ENCODE measurements around the gene CD300LD.
"Not testable (repeated sequence)": the region's sequence is repeated elsewhere in the genome, so short reads cannot be mapped to it uniquely, and the experiment has no call there.

CD300LD gene

GRCh38 chr17:74592087-74592990 lies at the start of gene CD300LD:
TSS of gene CD300LD (minus strand) at chr17:74592283. CDS start at chr17:74592202, 81 bp downstream.
- peak; percentile 23 for DNase-seq

GRCh38 chr17:74641224-74641957 lies 49.3 kb upstream of the CD300LD start:
- DNase-seq: no peak

- DNase-seq: peak; percentile 2
Observed at GRCh38 chr17:74639704-74640151, 47.6 kb upstream of the CD300LD start.

- DNase-seq: no peak
Observed at GRCh38 chr17:74637926-74638325, 45.8 kb upstream of the CD300LD start.

- DNase-seq: no peak
Observed at GRCh38 chr17:74637265-74637664, 45.2 kb upstream of the CD300LD start.

- not testable (repeated sequence) for DNase-seq
Observed at GRCh38 chr17:74636541-74637085, 44.5 kb upstream of the CD300LD start.

- DNase-seq: no peak
Observed at GRCh38 chr17:74635418-74635817, 43.3 kb upstream of the CD300LD start.

GRCh38 chr17:74633326-74633725 lies 41.2 kb upstream of the CD300LD start:
- DNase-seq: no peak

GRCh38 chr17:74632617-74633016 lies 40.5 kb upstream of the CD300LD start:
- no peak for DNase-seq

- DNase-seq: no peak
Observed at GRCh38 chr17:74631468-74632450, 39.7 kb upstream of the CD300LD start.

- not testable (repeated sequence) for DNase-seq
Observed at GRCh38 chr17:74630251-74630650, 38.2 kb upstream of the CD300LD start.

GRCh38 chr17:74625661-74626060 lies 33.6 kb upstream of the CD300LD start:
- DNase-seq: no peak

- DNase-seq: no peak
Observed at GRCh38 chr17:74624131-74624530, 32.0 kb upstream of the CD300LD start.

- no peak for DNase-seq
Observed at GRCh38 chr17:74623693-74624093, 31.6 kb upstream of the CD300LD start, which contains the start of gene CD300E. TSS of gene CD300E (minus strand) at chr17:74623738. CDS start at chr17:74623621, 117 bp downstream.

- DNase-seq: no peak
Observed at GRCh38 chr17:74619077-74619673, 27.1 kb upstream of the CD300LD start.

- no peak for DNase-seq
Observed at GRCh38 chr17:74618451-74618850, 26.4 kb upstream of the CD300LD start.

GRCh38 chr17:74616696-74617095 lies 24.6 kb upstream of the CD300LD start:
- DNase-seq: no peak

GRCh38 chr17:74612046-74612445 lies 20.0 kb upstream of the CD300LD start:
- no peak for DNase-seq

GRCh38 chr17:74610108-74610507 lies 18.0 kb upstream of the CD300LD start:
- no peak for DNase-seq

GRCh38 chr17:74608511-74608910 lies 16.4 kb upstream of the CD300LD start:
- no peak for DNase-seq

- no peak for DNase-seq
Observed at GRCh38 chr17:74607221-74607620, 15.1 kb upstream of the CD300LD start.

- no peak for DNase-seq
Observed at GRCh38 chr17:74606050-74606449, 14.0 kb upstream of the CD300LD start.
